ENCODE measurements around the gene EID2B.

EID2B gene

GRCh38 chr19:39489756-39490155 is 42.9 kb downstream of the EID2B start:
- DNase-seq (ENCODE audit: low read depth): no peak
- no peak overlapping the region for H3K4me3 ChIP-seq (ENCODE audit: low read depth, low read length)
- TF ChIP-seq, protein P1, sequence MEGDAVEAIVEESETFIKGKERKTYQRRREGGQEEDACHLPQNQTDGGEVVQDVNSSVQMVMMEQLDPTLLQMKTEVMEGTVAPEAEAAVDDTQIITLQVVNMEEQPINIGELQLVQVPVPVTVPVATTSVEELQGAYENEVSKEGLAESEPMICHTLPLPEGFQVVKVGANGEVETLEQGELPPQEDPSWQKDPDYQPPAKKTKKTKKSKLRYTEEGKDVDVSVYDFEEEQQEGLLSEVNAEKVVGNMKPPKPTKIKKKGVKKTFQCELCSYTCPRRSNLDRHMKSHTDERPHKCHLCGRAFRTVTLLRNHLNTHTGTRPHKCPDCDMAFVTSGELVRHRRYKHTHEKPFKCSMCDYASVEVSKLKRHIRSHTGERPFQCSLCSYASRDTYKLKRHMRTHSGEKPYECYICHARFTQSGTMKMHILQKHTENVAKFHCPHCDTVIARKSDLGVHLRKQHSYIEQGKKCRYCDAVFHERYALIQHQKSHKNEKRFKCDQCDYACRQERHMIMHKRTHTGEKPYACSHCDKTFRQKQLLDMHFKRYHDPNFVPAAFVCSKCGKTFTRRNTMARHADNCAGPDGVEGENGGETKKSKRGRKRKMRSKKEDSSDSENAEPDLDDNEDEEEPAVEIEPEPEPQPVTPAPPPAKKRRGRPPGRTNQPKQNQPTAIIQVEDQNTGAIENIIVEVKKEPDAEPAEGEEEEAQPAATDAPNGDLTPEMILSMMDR (IDR thresholded peaks at IDR 0.05; ENCODE audit: low read depth, low read length, missing control alignments): no peak
- in situ Hi-C loops (cut with HindIII; ENCODE audit: low sequenced_read_pairs): no loop called here

- in situ Hi-C loops (cut with HindIII; ENCODE audit: low sequenced_read_pairs): no loop called here
- no peak for DNase-seq (ENCODE audit: low read depth)
- TF ChIP-seq, protein P1 (IDR thresholded peaks at IDR 0.05; ENCODE audit: low read depth, low read length, missing control alignments): no peak
- no peak overlapping the region for H3K4me3 ChIP-seq (ENCODE audit: low read depth, low read length)
These were observed 49.5 kb downstream of the EID2B start for GRCh38 chr19:39483141-39483540.

GRCh38 chr19:39481676-39482075 is 51.0 kb downstream of the EID2B start:
- TF ChIP-seq, protein P1 (IDR thresholded peaks at IDR 0.05; ENCODE audit: low read depth, low read length, missing control alignments): no peak
- DNase-seq (ENCODE audit: low read depth): no peak
- peak overlapping the region; percentile 98 for H3K4me3 ChIP-seq (ENCODE audit: low read depth, low read length)
- in situ Hi-C loops (cut with HindIII; ENCODE audit: low sequenced_read_pairs): no loop called here

- TF ChIP-seq, protein P1 (IDR thresholded peaks at IDR 0.05; ENCODE audit: low read depth, low read length, missing control alignments): no peak
- H3K4me3 ChIP-seq (ENCODE audit: low read depth, low read length): peak overlapping the region; percentile 98
- DNase-seq (ENCODE audit: low read depth): no peak
- in situ Hi-C loops (cut with HindIII; ENCODE audit: low sequenced_read_pairs): no loop called here
These were observed 51.5 kb downstream of the EID2B start for GRCh38 chr19:39481229-39481545.

All from astrocyte of the cerebellum (primary cell).